Keratinocyte (primary cell): ENCODE measurements around the gene CX3CR1. TPM values are rescaled to one million over a fixed set of nuclear protein-coding genes. Genes with fewer than 3 reads are reported as not detected.
"Not testable (repeated sequence)": the region's sequence is repeated elsewhere in the genome, so short reads cannot be mapped to it uniquely, and the experiment has no call there.

ENCODE experiments used
- DNase-seq: peaks from one replicate; pipeline ENCODE4 v3.0.0-alpha.2; 2011; ENCODE audit warnings: low read depth, missing footprints, low spot score
- FAIRE-seq: peaks from 2 replicates; lab custom pipeline; 2011; peaks lifted over from hg19 to GRCh38; lab: Jason Lieb, UNC
- H2AFZ ChIP-seq: 2 replicates; pipeline ENCODE4 v1.6.0; 2012; ENCODE audit warnings: low read length, control low read depth, inconsistent platforms; ENCODE audit not compliant: control insufficient read depth
- H3K27ac ChIP-seq: 2 replicates; pipeline ENCODE4 v1.5.1; 2011; ENCODE audit warnings: low read length; ENCODE audit not compliant: control insufficient read depth, insufficient read depth
- H3K27me3 ChIP-seq: 3 replicates; pipeline ENCODE4 v1.6.0; 2011; ENCODE audit warnings: low read length; ENCODE audit not compliant: control insufficient read depth, insufficient read depth; ENCODE audit errors: extremely low read depth
- H3K36me3 ChIP-seq, 2 experiments: 2 replicates in 1 of 2; 3 replicates in 1 of 2; pipeline ENCODE4 v1.5.1; 2011; ENCODE audit warnings: low read length in 2 of 2, mild to moderate bottlenecking in 1 of 2; ENCODE audit not compliant: control insufficient read depth in 2 of 2, insufficient read depth in 2 of 2; ENCODE audit errors: extremely low read depth in 1 of 2
- H3K4me1 ChIP-seq: 3 replicates; pipeline ENCODE4 v1.5.1; 2011; ENCODE audit warnings: low read length; ENCODE audit not compliant: control insufficient read depth, insufficient read depth; ENCODE audit errors: extremely low read depth
- H3K4me2 ChIP-seq: 3 replicates; pipeline ENCODE4 v1.6.0; 2011; ENCODE audit warnings: low read depth, low read length; ENCODE audit not compliant: control insufficient read depth, insufficient read depth; ENCODE audit errors: extremely low read depth
- H3K4me3 ChIP-seq, 3 experiments: fragments of 200-600 bp in 1 of 3; sonication (generic) in 1 of 3; 2 replicates in 2 of 3; 3 replicates in 1 of 3; pipeline ENCODE4 v1.5.1; 2011 to 2016; ENCODE audit warnings: low read length in 3 of 3, mild to moderate bottlenecking in 3 of 3, control low read depth in 2 of 3, inconsistent platforms in 1 of 3, low read depth in 1 of 3, mixed read lengths in 1 of 3, mixed run types in 1 of 3, moderate library complexity in 1 of 3; ENCODE audit not compliant: control insufficient read depth in 2 of 3, insufficient read depth in 2 of 3; ENCODE audit errors: extremely low read depth in 1 of 3
- H3K79me2 ChIP-seq: 2 replicates; pipeline ENCODE4 v1.6.0; 2012; ENCODE audit warnings: low read length; ENCODE audit not compliant: control insufficient read depth, insufficient read depth
- H3K9ac ChIP-seq: 3 replicates; pipeline ENCODE4 v1.6.0; 2011; ENCODE audit warnings: low read length; ENCODE audit not compliant: control insufficient read depth, insufficient read depth; ENCODE audit errors: extremely low read depth
- H3K9me1 ChIP-seq: 3 replicates; pipeline ENCODE4 v1.6.0; 2011; ENCODE audit warnings: low read length; ENCODE audit not compliant: control insufficient read depth, insufficient read depth; ENCODE audit errors: extremely low read depth
- H3K9me3 ChIP-seq: 2 replicates; pipeline ENCODE4 v1.5.1; 2012; ENCODE audit warnings: low read depth, low read length; ENCODE audit not compliant: control insufficient read depth
- H4K20me1 ChIP-seq: 3 replicates; pipeline ENCODE4 v1.6.0; 2011; ENCODE audit warnings: low read length; ENCODE audit not compliant: control insufficient read depth, insufficient read depth; ENCODE audit errors: extremely low read depth
- dilution Hi-C: fragments of 300-500 bp; cut with MboI; formaldehyde crosslinking; loops from one replicate; pipeline ENCODE4 v1.7.0; 2020; ENCODE audit warnings: low sequenced_read_pairs; ENCODE audit not compliant: extremely low pct_ligation_motif_present
- polyA plus RNA-seq, 5 experiments: library from polyadenylated mRNA; depleted of rRNA in 3 of 5; stranded (reverse) in 3 of 5; stranded (forward) in 1 of 5; unstranded in 1 of 5; fragments of >200 nt; gene quantifications; 1 replicate in 1 of 5; 2 replicates in 3 of 5; 3 replicates in 1 of 5; pipeline versions ENCODE4 v1.2.1 to v1.2.3, GENCODE V29; 2011 to 2012; ENCODE audit warnings: missing spikeins in 2 of 5, low read depth in 1 of 5, low replicate concordance in 1 of 5
- TF ChIP-seq, protein P1 (sequence below), 3 experiments: IDR thresholded peaks in 1 of 3; conservative IDR thresholded peaks in 1 of 3; optimal IDR thresholded peaks in 1 of 3; 2 replicates in 2 of 3; 3 replicates in 1 of 3; pipeline versions ENCODE3 to v1.5.1; 2011; ENCODE audit warnings: low read length in 3 of 3, mild to moderate bottlenecking in 3 of 3, moderate library complexity in 2 of 3, control low read depth in 1 of 3, inconsistent platforms in 1 of 3; ENCODE audit not compliant: insufficient read depth in 2 of 3; ENCODE audit errors: extremely low read depth in 1 of 3

CX3CR1 gene
- polyA plus RNA-seq, 1 donor (not counting 4 experiments of a cell fraction or from before 2014, with no cell fraction given): 0.05 TPM

DNA sequence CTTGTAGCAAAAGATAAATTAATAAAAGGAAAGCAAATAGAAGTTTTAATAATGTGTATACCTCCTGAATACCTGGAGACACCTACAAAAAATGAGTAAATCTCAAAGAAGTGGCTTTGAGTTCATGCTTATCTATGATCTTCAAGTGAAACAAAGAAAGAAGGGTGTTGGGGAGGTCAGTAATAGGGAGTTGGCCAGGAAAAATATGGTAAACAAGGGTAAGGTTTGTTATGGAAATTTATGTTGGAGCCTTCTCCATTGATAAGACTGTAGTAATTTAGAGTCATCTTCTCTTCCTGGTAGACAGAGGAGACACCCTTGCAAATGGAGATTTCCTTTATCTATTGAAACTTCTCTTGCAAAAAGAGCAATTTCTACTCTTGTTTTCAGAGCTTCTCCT, 43.1 kb upstream of the CX3CR1 start:
- no peaks in the 10 kb centered on the region for H3K79me2 ChIP-seq
- no peak overlapping the region for H3K4me3 ChIP-seq
- no peak overlapping the region for H2AFZ ChIP-seq
- DNase-seq: no peak
- H3K27ac ChIP-seq: no peak overlapping the region
- dilution Hi-C loops: no loop called here
- H3K9me3 ChIP-seq: no peaks in the 10 kb centered on the region
- TF ChIP-seq, protein P1, sequence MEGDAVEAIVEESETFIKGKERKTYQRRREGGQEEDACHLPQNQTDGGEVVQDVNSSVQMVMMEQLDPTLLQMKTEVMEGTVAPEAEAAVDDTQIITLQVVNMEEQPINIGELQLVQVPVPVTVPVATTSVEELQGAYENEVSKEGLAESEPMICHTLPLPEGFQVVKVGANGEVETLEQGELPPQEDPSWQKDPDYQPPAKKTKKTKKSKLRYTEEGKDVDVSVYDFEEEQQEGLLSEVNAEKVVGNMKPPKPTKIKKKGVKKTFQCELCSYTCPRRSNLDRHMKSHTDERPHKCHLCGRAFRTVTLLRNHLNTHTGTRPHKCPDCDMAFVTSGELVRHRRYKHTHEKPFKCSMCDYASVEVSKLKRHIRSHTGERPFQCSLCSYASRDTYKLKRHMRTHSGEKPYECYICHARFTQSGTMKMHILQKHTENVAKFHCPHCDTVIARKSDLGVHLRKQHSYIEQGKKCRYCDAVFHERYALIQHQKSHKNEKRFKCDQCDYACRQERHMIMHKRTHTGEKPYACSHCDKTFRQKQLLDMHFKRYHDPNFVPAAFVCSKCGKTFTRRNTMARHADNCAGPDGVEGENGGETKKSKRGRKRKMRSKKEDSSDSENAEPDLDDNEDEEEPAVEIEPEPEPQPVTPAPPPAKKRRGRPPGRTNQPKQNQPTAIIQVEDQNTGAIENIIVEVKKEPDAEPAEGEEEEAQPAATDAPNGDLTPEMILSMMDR (optimal IDR thresholded peaks at IDR 0.05 in 1 of 3, IDR thresholded peaks at IDR 0.05 in 1 of 3, conservative IDR thresholded peaks at IDR 0.05 in 1 of 3; ENCODE audit: extremely low read depth in 1 of 3, insufficient read depth in 2 of 3, low read length in 3 of 3): no peak
- FAIRE-seq: no peak
- no peak overlapping the region for H3K9ac ChIP-seq
- no peaks in the 10 kb centered on the region for H3K4me1 ChIP-seq
- no peaks in the 10 kb centered on the region for H3K9me1 ChIP-seq
- H3K36me3 ChIP-seq: no peaks in the 10 kb centered on the region
- H3K4me2 ChIP-seq: no peak overlapping the region
- H3K27me3 ChIP-seq: no peaks in the 10 kb centered on the region
- no peaks in the 10 kb centered on the region for H4K20me1 ChIP-seq

DNA sequence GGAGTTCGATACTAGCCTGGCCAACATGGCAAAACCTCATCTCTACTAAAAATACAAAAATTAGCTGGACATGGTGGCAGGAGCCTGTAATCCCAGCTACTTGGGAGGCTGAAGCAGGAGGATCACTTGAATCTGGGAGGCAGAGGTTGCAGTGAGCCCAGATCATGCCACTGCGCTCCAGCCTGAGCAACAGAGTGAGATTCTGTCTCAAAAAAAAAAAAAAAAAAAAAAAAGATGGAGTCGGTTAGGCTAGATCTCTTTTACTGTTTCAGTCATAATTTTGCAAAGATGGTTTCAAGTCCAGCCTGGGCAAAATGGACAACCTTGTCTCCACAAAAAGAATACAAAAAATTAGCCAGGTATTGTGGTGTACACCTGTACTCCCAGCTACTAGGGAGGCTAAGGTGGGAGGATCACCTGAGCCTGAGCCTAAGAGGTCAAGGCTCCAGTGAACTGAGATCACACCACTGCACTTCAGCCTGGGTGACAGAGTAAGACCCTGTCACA, 42.4 kb upstream of the CX3CR1 start:
- H3K79me2 ChIP-seq, H2AFZ ChIP-seq, H3K4me3 ChIP-seq, H4K20me1 ChIP-seq, H3K9me3 ChIP-seq, H3K9ac ChIP-seq, H3K36me3 ChIP-seq, H3K9me1 ChIP-seq, DNase-seq, H3K4me2 ChIP-seq, dilution Hi-C loops, FAIRE-seq, H3K27ac ChIP-seq, H3K4me1 ChIP-seq, H3K27me3 ChIP-seq: not testable (repeated sequence)

DNA sequence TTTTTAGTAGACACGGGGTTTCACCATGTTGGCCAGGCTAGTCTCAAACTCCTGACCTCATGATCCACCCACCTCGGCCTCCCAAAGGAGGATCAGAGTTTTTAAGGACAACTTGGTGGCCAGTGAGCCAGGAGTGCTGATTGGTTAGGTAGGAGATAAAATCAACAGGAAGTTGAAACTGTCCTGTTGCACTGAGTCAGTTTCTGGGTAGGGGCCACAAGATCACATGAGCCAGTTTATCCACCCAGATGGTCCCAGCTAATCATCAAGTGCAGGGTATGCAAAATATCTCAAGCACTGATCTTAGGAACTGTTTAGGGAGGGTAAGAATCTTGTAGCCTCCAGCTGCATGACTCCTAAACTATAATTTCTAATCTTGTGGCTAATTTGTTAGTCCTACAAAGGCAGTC, 41.7 kb upstream of the CX3CR1 start:
- H3K9me1 ChIP-seq, H3K36me3 ChIP-seq, H3K9me3 ChIP-seq, H3K4me1 ChIP-seq, DNase-seq, H3K4me2 ChIP-seq, H3K79me2 ChIP-seq, FAIRE-seq, H3K27me3 ChIP-seq, H3K9ac ChIP-seq, H3K27ac ChIP-seq, dilution Hi-C loops, H2AFZ ChIP-seq, H3K4me3 ChIP-seq, H4K20me1 ChIP-seq: not testable (repeated sequence)
